NCI-H1436 treated with DMSO at 0.1 percent for 48 hours (cell line): Measurements from ENCODE around the gene SLC34A2.

Source experiments
- DNase-seq: peaks from one replicate; lab custom pipeline; 2025; lab: John Stamatoyannopoulos, UW

Gene SLC34A2

DNA sequence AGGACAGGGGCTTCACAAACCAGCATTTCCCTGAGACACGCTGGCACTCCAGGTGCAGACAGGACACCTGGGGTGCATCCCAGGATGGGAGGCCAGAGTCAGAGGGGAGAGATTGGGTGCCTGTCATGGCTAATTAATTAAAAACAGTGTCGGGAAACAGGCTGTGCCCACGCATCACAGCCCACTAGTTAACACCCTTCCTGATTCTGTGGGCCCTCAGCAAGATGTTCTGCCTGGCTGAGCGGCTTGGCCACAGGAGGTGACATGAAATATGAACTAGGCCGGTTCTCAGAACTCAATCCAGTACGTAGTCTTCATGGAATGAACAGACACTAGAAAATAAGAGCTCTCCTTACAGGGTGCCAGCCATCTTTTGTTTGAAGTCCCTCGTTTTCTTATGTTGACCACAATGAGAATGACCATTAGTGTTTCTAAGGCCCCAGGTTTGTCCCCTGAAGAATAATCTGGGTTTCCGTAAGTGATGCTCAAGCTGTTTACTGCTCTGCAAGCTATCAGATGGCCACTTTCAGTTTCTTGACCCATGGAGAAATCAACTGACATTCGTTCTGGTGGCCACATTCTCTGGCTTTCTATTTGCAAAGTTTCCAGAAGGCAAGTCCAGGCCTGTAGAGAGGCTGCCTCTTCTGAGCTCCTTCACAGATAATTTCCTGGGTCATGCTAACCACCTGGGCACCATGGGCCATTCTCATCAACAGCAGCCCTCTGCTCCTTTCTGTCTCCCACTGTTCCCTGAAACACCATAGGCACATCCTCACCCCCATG lies 72.3 kb downstream of the SLC34A2 start:
- DNase-seq = no peak
